OCI-LY3 (cell line): Measurements from ENCODE around the gene NDC1.

Source experiments
- EZH2phosphoT487 ChIP-seq: fragments of 200-600 bp; shearing (Covaris generic); IDR thresholded peaks from 2 replicates; pipeline ENCODE4 v1.6.1; 2018; ENCODE audit warnings: antibody characterized with exemption, mixed run types, low read depth
- TF ChIP-seq, protein P1 (sequence below): fragments of 200-600, 300-600 bp; sonication (generic); IDR thresholded peaks from 2 replicates; pipeline ENCODE4 v1.5.1; 2014; ENCODE audit warnings: antibody characterized with exemption, low read length, low read depth

DNA sequence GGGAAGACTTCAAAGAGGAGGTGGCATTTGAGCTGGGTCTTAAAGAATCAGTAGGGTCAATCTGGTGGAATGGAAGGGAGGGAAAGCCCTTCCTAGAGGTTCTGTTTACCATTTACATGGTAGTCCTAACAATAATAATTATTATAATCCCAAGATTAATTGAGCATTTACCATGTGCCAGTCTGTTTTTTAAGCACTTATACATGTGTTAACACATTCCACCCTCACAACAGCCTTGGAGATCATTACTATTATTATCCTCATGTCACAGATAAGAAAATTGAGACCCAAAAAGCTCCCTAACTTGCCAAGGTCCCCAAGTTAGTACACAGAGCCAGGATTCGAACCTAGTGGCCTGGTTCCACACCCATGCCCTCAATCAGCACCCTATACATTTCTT is 109.9 kb downstream of the NDC1 start:
- TF ChIP-seq, protein P1, sequence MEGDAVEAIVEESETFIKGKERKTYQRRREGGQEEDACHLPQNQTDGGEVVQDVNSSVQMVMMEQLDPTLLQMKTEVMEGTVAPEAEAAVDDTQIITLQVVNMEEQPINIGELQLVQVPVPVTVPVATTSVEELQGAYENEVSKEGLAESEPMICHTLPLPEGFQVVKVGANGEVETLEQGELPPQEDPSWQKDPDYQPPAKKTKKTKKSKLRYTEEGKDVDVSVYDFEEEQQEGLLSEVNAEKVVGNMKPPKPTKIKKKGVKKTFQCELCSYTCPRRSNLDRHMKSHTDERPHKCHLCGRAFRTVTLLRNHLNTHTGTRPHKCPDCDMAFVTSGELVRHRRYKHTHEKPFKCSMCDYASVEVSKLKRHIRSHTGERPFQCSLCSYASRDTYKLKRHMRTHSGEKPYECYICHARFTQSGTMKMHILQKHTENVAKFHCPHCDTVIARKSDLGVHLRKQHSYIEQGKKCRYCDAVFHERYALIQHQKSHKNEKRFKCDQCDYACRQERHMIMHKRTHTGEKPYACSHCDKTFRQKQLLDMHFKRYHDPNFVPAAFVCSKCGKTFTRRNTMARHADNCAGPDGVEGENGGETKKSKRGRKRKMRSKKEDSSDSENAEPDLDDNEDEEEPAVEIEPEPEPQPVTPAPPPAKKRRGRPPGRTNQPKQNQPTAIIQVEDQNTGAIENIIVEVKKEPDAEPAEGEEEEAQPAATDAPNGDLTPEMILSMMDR: no peak
- no peak for TF ChIP-seq EZH2phosphoT487
